SU-DHL-6 (cell line): ENCODE results near the gene IGF2R.

Source experiments
- H2AFZ ChIP-seq: fragments of 200-600 bp; sonication (generic); 2 replicates; pipeline ENCODE4 v1.6.1; 2014; ENCODE audit warnings: low read depth, mild to moderate bottlenecking, moderate library complexity, mixed read lengths, antibody characterized with exemption, low read length; ENCODE audit not compliant: severe bottlenecking
- H3F3A ChIP-seq: fragments of 200-600 bp; shearing (Covaris generic); 2 replicates; pipeline ENCODE4 v1.6.0; 2016; ENCODE audit warnings: antibody characterized with exemption, mild to moderate bottlenecking; ENCODE audit not compliant: insufficient read depth
- H3K27ac ChIP-seq: fragments of 200-600 bp; sonication (generic); 2 replicates; pipeline ENCODE4 v1.5.1; 2016; ENCODE audit warnings: low read depth, mild to moderate bottlenecking, low read length, moderate library complexity, mixed read lengths
- H3K27me3 ChIP-seq: fragments of 200-600 bp; sonication (generic), shearing (Covaris generic); 2 replicates; pipeline ENCODE4 v1.6.0; 2014; ENCODE audit warnings: mild to moderate bottlenecking, low read length
- H3K36me3 ChIP-seq: fragments of 200-600 bp; sonication (generic); 2 replicates; pipeline ENCODE4 v1.6.1; 2014; ENCODE audit warnings: mild to moderate bottlenecking, low read length, mixed read lengths
- H3K4me2 ChIP-seq: fragments of 300-600, 200-600 bp; shearing (Covaris generic), sonication (generic); 2 replicates; pipeline ENCODE4 v1.6.0; 2014; ENCODE audit warnings: low read length, low read depth, mild to moderate bottlenecking; ENCODE audit not compliant: poor library complexity, severe bottlenecking
- H3K4me3 ChIP-seq: fragments of 200-600 bp; sonication (generic); 2 replicates; pipeline ENCODE4 v1.5.1; 2014; ENCODE audit warnings: antibody characterized with exemption, low read length, mild to moderate bottlenecking, mixed read lengths; ENCODE audit not compliant: insufficient read depth, poor library complexity, severe bottlenecking
- H3K79me2 ChIP-seq: fragments of 200-600 bp; sonication (generic); 2 replicates; pipeline ENCODE4 v1.6.1; 2014; ENCODE audit warnings: mild to moderate bottlenecking, low read length, moderate library complexity; ENCODE audit not compliant: insufficient read depth
- H3K9ac ChIP-seq: fragments of 200-600 bp; sonication (generic); 2 replicates; pipeline ENCODE4 v1.7.0; 2014; ENCODE audit warnings: mild to moderate bottlenecking, low read length
- H3K9me2 ChIP-seq: fragments of 200-600 bp; sonication (generic); replicated peaks from 2 replicates; pipeline ENCODE4 v1.6.1; 2014; ENCODE audit warnings: low read length; ENCODE audit not compliant: insufficient read depth
- H3K9me3 ChIP-seq: fragments of 200-600 bp; sonication (generic); 2 replicates; pipeline ENCODE4 v1.6.1; 2014; ENCODE audit warnings: low read length, mixed read lengths; ENCODE audit not compliant: insufficient read depth
- H4K20me1 ChIP-seq: fragments of 200-600 bp; sonication (generic); 2 replicates; pipeline ENCODE4 v1.6.1; 2014; ENCODE audit warnings: low read depth, mild to moderate bottlenecking, antibody characterized with exemption, low read length, moderate library complexity, mixed read lengths
- EZH2phosphoT487 ChIP-seq: fragments of 200-600 bp; sonication (generic), shearing (Covaris generic); conservative IDR thresholded peaks from 2 replicates; pipeline ENCODE4 v1.6.1; 2018; ENCODE audit warnings: mild to moderate bottlenecking, antibody characterized with exemption, low read length, moderate library complexity, mixed read lengths
- TF ChIP-seq, protein P1 (sequence below): fragments of 200-600 bp; sonication (generic); IDR thresholded peaks from one replicate; pipeline ENCODE4 v1.5.1; 2017; ENCODE audit warnings: antibody characterized with exemption, mild to moderate bottlenecking, low read length, moderate library complexity; ENCODE audit not compliant: insufficient read depth, poor library complexity, severe bottlenecking

Gene IGF2R

DNA sequence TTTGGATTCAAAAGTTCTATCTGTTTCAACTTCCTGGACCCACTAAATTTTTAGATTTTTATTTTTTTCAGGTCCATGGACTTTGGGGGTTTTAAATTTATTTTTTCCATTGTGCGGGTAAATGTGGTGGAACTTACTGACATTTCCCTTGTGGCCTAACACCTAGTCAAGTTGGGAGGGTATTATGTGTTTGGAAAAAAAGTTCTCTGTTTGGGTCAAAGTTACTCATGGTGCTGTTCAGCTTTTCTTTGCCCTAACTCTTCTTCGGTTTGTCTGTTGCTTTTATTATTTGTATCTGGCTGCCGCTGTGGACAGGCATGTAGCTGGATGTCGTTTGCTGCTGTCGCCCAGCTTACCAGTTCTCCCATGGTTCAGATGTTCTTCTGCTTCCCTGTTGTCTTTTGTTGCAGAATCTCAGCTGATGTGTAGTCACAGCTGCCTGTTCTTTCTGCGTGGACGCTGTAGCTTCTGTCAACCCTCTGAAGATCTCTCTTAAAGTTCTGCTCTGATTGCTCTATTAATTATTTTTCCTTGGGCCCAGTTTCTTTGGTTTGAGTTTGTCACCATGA, 7.9 kb downstream of the IGF2R start:
- Histone ChIP-seq H3K9ac (no peak overlapping the region), H3K79me2 (peaks cover 74% of the 10 kb centered on the region), H3K4me3 (no peak overlapping the region), H4K20me1 (peaks cover 44% of the 10 kb centered on the region), H3F3A (no peaks in the 10 kb centered on the region), H3K9me3 (no peaks in the 10 kb centered on the region), H3K27me3 (no peaks in the 10 kb centered on the region), H3K9me2 (no peaks in the 10 kb centered on the region), H2AFZ (no peak overlapping the region), H3K27ac (no peak overlapping the region), H3K4me2 (no peak overlapping the region), H3K36me3 (no peaks in the 10 kb centered on the region)
- TF ChIP-seq EZH2phosphoT487: no peak
- TF ChIP-seq, protein P1, sequence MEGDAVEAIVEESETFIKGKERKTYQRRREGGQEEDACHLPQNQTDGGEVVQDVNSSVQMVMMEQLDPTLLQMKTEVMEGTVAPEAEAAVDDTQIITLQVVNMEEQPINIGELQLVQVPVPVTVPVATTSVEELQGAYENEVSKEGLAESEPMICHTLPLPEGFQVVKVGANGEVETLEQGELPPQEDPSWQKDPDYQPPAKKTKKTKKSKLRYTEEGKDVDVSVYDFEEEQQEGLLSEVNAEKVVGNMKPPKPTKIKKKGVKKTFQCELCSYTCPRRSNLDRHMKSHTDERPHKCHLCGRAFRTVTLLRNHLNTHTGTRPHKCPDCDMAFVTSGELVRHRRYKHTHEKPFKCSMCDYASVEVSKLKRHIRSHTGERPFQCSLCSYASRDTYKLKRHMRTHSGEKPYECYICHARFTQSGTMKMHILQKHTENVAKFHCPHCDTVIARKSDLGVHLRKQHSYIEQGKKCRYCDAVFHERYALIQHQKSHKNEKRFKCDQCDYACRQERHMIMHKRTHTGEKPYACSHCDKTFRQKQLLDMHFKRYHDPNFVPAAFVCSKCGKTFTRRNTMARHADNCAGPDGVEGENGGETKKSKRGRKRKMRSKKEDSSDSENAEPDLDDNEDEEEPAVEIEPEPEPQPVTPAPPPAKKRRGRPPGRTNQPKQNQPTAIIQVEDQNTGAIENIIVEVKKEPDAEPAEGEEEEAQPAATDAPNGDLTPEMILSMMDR: no peak

DNA sequence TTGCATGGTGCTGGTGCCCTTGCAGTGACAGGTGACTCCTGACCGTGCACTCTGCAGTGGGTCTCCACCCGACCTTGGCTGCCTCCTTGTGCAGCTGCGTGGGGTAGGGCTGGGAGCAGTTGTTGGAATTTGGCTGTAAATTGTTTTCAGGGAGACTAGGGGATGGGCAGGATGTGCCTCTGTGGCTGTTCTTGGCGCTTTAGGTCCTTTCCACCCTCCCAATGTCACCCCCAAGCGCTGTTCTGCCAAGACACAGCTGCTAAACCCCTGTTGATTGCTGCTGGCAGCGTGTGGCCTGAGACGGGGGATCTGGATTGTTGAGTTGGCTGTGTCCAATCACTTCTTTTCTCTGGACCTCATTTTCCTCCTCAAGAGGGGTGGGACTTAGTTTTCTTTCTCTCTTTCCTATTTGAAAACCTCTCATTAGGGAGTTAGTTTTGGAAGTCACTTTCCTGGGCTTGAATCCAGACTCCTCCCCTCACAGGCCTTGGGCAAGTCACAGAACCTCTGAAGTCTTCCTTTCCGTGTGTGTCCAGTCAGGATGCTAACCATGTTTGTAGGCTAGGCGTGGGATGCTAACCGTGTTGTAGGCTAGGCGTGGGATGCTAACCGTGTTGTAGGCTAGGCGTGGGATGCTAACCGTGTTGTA, 8.5 kb downstream of the IGF2R start:
- Histone ChIP-seq H3K9ac (no peak overlapping the region), H3F3A (no peaks in the 10 kb centered on the region), H4K20me1 (peaks cover 38% of the 10 kb centered on the region), H3K4me2 (no peak overlapping the region), H3K9me2 (no peaks in the 10 kb centered on the region), H3K27me3 (no peaks in the 10 kb centered on the region), H3K79me2 (peaks cover 73% of the 10 kb centered on the region), H3K36me3 (no peaks in the 10 kb centered on the region), H3K4me3 (no peak overlapping the region), H3K27ac (no peak overlapping the region), H2AFZ (no peak overlapping the region), H3K9me3 (no peaks in the 10 kb centered on the region)
- no peak for TF ChIP-seq EZH2phosphoT487
- TF ChIP-seq, protein P1: no peak

DNA sequence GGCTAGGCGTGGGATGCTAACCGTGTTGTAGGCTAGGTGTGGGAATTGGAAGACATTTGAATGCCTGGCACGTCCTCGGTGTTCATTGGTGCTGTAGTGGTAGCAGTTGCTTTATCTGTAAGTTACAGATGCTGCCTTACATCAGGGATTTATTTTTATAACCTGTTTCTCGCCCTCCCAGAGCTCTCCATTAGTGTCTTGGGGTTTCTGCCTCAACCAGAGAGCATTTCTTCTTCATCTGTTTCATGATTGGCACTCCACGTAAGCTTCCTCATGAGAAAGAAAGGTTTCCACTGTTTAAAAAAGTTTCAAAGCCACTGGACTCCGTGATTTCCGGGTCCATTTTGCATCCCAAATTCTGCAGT, 9.0 kb downstream of the IGF2R start:
- peaks cover 73% of the 10 kb centered on the region for H3K79me2 ChIP-seq
- H3F3A ChIP-seq: no peaks in the 10 kb centered on the region
- H4K20me1 ChIP-seq: peaks cover 33% of the 10 kb centered on the region
- H3K36me3 ChIP-seq: no peaks in the 10 kb centered on the region
- no peaks in the 10 kb centered on the region for H3K9me2 ChIP-seq
- no peak overlapping the region for H3K4me2 ChIP-seq
- no peak overlapping the region for H3K27ac ChIP-seq
- H3K4me3 ChIP-seq: no peak overlapping the region
- H3K9me3 ChIP-seq: no peaks in the 10 kb centered on the region
- no peaks in the 10 kb centered on the region for H3K27me3 ChIP-seq
- TF ChIP-seq EZH2phosphoT487: no peak
- TF ChIP-seq, protein P1: no peak
- no peak overlapping the region for H2AFZ ChIP-seq
- H3K9ac ChIP-seq: no peak overlapping the region
